Inflammatory macrophage treated with lipopolysaccharide for 4 hours (primary cell): ENCODE data around the gene DMD.
"Not testable (repeated sequence)": the region's sequence is repeated elsewhere in the genome, so short reads cannot be mapped to it uniquely, and the experiment has no call there.

Experiments
- DNase-seq: peaks from one replicate; pipeline ENCODE4 v3.0.0-alpha.2; 2020

The DMD gene

DNA sequence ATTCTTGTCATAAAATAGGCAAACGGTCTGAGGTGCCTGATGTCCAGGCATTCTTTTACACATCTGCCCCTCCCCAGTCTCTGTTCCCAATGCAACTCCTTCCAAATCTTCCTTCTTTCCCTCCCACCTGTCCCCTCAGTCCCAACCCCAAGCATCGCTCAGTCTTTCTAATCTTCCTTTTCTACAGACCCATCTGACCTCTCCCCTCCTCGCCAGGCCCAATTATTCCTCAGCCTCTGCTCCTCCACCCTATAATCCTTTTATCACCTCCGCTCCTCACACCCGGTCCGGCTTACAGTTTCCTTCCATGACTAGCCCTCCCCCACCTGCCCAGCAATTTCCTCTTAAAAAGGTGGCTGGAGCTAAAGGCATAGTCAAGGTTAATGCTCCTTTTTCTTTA is 1832.4 kb downstream of the DMD start:
- DNase-seq: not testable (repeated sequence)

DNA sequence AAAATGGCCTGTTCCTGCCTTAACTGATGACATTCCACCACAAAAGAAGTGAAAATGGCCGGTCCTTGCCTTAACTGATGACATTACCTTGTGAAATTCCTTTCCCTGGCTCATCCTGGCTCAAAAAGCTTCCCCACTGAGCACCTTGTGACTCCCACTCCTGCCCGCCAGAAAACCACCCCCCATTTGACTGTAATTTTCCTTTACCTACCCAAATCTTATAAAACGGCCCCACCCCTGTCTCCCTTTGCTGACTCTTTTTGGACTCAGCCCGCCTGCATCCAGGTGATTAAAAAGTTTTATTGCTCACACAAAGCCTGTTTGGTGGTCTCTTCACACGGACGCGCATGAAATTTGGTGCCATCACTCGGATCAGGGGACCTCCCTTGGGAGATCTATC is 1833.5 kb downstream of the DMD start:
- not testable (repeated sequence) for DNase-seq

DNA sequence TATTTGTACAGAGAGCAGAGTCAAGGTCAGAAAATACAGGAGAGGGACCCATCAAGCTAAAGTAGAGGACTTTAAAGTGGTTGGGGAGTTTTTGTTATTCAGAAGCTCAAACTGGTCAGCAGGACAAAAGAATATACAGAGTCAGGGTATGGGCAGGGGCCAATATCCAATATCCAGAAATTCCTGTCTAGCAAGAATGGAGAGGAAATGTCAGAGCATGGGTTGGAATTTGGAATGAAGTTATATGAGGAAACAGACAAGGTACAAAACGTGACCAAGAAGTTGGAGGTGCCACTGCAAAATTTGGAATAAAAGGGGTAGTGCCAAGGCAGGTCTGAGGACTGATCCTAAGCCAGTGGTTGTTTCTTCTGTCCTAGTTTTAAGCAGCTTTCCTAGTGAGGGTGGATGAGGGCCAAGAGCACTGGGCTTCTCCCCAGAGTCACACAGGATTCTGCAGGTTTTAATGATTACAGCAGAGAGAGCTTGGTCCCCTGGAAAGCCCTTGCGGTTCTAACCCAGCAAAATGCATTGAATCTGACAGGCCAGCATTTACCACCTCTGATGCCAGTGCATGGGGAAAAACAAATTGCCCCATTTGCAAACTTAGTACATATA is 1834.8 kb downstream of the DMD start:
- no peak for DNase-seq

DNA sequence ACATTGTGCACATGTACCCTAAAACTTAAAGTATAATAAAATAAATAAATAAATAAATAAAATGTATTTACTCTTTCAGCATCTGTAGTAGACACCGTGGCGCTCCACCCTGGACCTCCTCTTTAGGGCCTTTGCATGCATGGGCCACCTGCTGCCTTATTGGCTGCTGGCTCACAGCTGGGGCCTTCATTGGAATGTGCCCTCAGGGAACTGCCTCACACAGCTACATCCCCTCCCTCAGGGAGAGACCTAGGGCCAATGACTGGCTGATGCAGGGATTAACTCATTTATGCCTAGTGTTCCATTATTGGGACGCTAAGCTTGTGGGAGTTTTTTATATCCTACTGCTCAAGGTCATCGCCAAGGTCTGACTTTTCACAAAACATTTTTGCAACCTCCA is 1836.6 kb downstream of the DMD start:
- no peak for DNase-seq

DNA sequence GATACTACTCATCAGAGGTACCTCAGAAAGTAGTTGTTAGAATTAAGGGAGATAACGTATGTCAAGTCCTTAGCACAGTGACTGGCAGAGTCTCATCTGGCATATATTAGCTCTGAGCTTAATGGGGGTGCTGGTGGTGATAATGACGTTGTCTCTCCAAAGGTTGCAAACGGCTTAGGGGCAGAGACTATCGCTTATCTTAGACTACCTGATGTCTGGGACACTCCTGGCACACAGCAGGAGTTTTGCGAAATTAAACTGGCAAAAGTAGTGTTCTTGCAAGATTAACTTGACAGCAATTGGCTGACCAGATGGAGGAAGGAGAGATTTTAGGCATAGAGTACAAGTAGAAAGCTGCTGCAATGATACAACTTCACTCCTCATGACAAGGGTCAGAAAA is 1839.4 kb downstream of the DMD start:
- DNase-seq: no peak

DNA sequence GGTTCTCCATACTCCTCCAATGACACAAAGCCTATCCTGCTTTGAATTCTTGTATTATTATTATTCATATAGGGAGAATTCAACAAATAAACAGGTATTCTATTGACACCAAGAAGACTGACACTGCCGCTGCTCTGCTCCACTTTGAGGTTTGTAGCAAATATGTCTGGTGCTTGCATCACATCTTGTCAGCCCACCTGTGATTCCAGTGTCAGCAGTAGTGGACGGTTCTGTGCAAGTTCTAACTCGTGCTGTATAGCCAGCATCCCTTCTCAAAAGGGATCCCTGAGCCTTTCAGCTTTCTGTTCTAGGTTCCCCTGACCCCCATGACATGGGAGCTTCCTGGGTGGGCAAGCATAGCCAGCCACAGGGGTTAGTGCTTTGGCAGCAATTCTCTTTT is 1843.5 kb downstream of the DMD start:
- no peak for DNase-seq

DNA sequence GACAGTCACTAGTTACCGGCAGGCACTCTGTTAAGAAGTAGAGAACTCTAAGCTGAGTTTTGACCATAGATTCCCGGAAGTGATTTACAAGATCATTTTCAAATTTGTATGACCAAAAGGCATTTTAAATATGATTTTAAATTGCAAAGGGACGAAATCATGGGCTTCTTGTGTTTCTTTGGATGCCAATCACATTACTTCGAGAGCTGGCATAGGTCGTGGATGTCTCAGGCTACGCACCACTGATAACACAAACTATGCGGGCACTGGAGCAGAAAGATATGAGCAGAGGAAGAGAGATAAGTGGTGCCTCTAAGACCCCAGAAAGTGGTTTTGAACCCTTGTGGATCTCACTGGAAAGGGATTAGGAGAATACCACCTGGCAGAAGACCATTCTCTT is 1845.3 kb downstream of the DMD start:
- no peak for DNase-seq

DNA sequence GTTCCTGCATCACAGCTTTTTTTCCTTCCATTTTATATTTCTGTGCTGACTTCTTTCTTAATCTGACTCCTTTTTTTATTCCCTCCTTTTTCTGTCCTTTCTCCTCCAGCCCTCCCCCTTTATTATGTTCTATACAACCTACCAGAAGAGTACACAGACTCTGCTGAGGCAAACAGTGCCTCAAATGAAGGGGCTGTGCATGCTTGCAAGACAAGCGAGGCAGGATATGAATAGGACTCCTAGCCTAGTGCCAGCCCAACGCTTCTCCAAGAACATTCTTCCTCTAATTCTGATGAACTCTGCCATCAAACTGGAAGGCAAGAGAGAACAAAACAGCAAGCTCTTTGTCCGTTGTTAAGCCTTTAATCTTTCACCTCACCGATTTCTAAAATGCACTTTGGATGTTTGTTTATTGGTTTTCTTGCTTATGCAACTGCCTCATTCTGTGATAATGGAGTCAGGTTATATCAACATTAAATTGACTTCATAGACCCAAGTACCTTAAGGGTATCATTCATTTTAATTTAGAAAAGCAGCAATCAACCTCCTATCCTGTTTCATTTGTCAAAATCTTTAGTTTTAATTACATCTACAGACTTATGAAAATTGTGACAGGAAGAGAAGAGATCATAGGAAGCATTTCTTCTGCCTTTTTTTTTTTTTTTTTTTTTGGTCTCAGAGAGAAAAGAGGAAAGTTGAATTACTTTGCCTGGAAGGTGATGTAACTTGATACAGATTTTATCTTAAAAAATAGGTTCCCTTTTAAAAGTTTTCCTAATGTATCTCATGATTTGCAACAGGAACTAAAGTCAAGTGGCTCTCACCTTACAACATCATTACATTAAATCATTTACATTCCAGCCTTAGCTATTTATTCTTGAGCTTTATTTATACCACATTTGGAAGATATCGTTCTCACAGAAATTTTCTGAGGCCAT is 1854.8 kb downstream of the DMD start:
- no peak for DNase-seq

DNA sequence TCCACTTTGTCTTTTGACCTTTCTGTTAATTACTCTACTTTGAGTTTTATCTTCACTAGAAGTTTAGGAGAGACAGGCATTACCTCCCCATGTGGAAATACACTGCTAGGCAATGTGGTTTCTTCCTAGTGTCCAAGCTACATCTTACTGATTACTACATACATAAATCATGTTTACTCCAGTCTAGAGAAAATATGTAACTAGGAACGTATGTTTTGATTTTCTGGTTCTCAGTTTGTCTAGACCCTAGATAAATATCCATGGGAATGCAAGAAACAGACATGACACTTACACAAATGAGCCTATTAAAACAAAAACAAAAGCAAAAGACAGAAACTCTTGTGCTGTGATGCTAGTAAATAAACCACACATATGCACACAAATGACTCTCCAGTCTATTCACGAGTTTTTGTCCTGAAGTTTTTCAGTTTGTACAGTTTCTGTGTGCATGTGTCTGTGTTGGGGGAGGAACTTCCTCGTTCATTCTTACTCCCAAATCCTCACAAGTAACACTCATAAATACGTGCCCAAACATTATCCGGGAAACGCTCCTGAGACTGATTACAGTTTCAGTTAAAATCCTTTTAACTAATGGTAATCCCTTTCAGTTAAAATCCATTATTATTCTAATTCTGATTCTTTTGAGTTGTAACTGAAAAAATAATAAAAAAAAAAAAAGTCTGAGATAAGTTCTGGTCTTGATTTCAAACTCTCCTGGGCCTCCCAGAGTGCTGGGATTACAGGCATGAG is 1856.0 kb downstream of the DMD start:
- no peak for DNase-seq

DNA sequence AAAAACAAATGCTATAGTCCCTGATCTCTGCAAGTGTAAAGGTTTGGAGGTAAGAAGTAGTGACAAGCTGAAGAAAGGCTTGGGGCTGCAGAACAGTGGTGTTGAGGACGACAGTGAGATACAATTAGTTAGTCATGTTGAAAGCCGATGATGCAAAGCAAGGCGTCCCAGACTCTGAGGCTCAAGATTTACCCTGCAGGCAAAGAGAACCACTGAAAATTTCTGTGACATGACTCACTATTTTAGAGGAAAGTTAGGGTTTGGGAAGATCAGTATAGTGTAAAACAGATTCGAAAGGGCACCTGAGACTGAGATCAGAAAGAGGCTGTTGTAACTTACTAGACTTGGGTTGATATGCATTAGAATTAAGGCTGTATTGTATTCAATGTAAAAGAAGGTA is 1858.3 kb downstream of the DMD start:
- DNase-seq: no peak

DNA sequence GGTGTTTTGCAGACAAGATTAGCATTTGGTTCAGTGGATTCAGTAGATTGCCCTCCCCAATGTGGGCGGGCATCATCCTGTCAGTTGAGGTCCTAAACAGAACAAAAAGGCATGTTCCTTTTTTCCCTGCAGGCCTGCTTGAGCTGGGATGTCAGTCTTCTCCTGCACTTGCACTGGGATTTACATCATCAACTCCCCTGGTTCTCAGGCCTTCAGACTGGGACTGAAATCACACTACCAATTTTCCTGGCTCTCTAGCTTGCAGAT is 1860.6 kb downstream of the DMD start:
- DNase-seq: no peak

DNA sequence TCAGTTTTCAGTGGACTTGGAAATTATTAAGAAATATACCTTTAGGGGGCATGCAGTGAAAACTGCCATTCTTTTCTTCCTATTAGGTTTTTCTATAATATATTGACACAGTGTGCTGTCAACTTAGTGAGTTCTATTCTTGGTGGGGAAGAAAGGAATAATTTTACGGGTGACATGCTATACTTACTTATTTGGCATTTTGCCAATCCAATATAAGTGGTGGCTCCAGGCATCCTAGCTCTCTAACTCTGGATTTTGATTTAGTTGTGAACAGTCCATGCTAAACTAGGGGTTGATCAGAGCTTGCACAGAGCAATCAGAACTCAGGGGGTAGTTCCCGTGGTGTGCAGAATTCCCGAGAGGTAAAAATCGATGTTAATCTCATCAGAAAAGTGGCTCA is 1861.8 kb downstream of the DMD start:
- DNase-seq: no peak

DNA sequence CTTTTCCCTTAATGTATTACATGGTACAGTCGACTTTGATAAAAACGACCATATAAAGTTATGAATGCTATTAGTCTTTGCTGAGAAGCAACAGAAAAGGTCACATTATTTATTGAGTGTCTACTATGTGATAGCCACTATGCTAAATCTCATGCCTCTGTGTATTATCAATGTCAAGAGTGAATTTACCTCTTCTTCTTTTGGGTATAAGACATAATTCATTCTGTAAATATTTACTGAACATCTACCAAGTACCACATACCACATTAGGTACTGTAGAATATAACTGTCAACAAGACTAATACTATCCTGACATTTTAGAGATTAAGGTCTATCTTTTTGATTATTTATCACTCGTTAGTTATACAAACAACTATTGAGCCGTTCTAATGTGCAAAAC is 1870.8 kb downstream of the DMD start:
- DNase-seq: no peak

DNA sequence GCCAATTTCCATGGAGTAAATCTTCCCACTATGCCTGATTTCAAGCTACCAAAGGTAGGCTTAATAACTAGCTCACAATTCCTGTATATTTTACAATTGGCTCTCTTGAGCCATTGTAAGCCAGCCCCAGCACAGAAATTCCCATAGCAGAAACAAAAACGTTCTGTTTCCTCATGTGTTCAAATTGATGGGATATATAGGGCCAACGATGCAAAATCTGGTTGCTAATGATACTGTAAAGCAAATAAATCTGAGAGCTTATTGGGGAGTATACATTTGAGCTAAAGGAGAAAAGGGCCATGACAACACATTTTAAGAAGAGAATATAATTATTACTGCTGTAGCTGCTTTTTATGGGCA is 1872.4 kb downstream of the DMD start:
- no peak for DNase-seq

DNA sequence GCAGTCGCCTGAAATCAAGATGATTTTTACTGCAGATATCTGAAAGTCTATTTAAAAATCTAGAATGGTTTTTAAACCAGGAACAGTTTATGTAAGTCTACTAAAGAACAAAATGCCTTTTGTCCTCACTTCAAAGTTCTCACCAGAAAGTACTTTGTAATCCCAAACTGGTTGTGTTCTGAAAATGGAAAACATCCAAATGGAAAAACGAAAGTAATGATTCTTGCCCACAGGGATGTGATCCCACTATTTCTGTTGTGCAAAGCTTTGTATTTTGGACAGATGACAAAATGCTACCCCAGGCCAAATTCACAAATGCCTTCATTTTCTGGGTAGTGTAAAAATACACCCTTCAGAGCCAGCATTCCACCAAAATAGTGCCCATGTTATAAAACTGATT is 1874.0 kb downstream of the DMD start:
- DNase-seq: no peak

DNA sequence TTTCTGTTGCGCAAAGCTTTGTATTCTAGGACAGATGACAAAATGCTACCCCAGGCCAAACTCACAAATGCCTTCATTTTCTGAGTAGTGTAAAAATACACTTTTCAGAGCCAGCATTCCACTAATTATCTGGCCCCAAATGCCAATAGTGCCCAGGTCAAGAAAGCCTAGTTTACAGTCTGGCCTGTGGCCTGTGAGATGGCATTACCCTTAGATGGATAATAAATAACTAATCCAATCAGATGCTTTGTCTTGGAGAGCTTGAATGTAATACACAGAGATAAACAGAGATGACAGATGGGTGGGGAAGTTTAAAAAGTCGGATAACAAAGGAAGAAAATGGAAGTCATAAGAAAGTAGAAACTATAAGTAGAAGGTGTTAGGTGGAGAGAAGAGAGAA is 1874.9 kb downstream of the DMD start:
- DNase-seq: no peak

DNA sequence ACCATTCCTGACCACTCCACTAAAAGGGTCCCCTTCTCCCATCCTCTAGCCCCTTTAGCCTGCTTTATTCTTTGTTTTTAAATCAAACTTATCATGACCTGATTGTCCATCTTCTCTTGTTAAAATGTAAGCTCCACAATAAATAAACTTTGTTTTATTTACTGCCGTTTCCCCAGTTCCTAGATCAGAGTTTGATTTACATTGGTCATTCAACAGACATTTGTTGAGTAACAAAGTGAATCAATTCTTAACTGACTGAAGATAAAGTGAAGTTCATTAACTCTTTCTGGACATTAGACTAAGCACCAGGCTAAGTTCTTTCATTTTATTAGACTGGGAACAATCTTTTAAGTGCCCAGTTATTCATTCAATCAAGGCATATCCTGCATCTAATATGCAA is 1876.4 kb downstream of the DMD start:
- no peak for DNase-seq

DNA sequence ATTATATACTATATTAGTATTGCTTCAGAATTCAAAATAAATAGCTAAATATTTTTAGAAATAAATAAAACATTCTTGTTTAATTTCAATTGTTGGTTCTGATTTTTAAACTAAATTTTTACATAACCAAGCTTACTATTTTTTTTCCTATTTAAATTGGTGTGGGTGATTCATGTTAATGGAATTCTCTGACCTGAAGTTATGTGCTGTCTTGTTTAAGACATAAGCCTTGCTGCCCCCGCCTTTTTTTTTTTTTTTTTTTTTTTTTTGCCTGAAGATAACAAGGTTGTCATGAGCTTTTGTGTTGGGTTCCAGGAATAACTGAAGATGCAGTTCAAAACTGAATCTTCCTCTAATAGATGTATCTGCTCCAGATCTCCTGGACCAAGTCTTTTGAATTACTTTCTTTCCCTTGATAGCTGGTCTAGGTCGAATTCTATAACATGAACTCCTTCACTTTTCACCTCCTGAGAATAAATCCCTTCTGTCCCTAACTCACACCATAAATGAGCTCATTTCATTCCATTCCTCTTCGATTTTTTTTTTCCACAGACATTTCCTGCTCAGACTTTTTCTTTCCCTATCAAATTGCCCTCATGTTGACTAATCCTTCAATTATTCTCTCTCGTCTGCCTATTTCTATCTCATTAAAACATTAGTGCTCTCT is 1878.1 kb downstream of the DMD start:
- DNase-seq: no peak

DNA sequence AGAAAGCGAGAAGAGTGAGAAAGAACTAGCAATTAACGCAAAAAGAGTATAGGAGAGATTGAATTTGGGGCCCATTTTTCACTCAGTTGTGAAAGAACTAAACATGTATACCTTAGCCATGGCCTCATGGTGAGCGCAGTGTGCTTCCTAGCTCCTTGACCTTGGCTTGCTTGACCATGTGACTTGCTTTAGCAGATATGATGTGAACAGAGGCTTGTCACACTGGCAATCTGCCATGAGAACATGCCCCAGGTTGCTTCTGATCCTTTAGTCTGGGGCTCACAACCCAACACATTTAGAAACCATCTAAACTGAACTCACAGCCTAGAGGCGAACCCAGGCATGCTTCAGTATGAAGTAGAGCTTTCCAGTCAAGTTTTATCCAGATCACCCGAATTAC is 1879.4 kb downstream of the DMD start:
- no peak for DNase-seq

DNA sequence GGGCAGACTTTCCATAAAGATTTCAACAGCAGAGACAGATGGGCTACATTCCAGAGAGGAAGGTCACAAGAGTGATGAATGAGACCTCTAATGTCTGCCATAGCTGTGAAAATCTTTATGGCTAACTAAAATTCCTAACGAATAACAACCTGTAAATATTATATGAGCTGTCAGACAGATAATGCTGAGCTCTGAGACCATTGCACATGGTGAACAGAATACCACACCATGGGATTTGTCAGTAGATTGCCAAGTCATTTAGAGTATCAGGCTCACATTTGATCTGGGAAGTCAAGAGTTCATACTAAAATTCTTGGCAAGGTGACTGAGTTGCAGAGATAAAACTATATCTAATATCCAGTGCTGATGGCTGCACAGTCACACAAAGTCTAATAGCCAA is 1880.3 kb downstream of the DMD start:
- no peak for DNase-seq

DNA sequence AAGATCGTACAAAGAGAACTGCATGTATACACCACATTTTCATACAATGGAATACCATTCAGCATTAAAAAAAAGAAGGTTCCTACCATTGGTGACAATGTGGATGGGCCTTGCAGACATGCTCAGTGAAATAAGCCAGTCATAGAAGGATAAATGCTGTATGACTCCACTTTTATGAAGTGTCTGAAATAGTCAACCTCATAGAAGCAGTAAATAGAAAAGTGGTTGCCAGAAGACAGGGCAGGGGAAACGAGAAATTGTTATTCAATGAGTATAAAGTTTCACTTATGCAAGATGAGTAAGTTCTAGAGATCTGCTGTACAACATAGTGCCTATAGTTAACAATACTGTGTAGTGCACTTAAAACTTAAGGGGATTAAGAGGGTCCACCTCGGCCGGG is 1882.1 kb downstream of the DMD start:
- DNase-seq: no peak

DNA sequence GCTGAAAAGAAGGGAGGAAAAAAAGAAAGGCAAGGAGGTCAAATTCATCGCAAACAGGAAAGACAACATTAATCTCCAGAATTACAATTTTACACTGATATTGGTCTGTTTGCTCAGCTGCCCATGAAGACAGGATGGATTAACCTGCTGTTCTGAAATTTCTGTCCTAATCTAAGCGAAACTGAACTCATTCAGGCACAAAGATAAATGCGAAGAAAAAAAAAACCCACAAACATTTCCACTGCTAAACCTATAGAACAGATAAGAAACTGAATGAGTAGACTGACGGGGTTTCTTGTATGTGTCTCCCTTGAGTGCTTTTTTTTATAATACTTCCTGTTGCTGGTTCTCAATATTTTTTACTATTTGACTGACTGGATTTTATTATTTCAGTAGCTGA is 1887.7 kb downstream of the DMD start:
- DNase-seq: no peak

DNA sequence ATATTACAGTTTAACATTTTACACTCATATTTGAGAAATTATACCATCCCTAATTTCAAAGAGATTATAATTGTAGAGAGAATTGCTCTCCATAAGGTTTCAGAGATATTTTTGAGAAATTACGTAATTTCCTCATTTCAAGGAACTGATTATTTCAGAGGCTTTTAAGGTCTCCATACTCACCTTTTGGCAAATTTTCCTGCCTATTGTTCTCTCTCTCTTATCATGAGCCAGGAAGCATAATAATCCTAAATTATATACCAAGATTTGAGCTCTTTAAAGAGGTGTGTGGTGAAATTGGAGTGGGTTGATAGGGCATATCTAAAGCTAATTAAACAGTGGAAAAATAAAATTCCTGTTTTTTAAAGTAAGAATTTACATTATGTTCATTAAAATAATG is 1890.6 kb downstream of the DMD start:
- DNase-seq: no peak

DNA sequence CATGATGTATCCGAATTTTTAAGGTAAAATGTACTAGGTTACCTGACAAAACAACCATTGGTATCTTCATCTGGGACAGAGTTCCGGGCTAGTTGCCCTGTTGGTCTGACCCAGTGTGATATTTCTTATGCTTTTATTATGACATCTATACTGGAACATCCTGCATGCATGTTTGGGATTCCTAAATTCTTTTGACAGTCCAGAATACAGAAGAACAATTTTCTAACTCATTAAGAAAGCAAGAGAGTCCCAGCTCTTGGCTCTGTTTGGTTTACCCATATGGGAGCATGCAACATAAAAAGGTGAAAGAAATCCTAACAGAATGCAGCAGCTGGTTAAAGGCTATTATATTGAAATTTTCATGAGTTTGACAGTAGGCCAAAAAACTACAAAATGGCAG is 1891.8 kb downstream of the DMD start:
- DNase-seq: no peak
